Raji (cell line): ENCODE data around the gene SCN5A.

Experiments
- POLR2A ChIP-seq: IDR thresholded peaks from 2 replicates; pipeline ENCODE4 v1.6.1; 2011; ENCODE audit warnings: low read depth, low read length, control low read depth; ENCODE audit not compliant: insufficient read depth

SCN5A gene

DNA sequence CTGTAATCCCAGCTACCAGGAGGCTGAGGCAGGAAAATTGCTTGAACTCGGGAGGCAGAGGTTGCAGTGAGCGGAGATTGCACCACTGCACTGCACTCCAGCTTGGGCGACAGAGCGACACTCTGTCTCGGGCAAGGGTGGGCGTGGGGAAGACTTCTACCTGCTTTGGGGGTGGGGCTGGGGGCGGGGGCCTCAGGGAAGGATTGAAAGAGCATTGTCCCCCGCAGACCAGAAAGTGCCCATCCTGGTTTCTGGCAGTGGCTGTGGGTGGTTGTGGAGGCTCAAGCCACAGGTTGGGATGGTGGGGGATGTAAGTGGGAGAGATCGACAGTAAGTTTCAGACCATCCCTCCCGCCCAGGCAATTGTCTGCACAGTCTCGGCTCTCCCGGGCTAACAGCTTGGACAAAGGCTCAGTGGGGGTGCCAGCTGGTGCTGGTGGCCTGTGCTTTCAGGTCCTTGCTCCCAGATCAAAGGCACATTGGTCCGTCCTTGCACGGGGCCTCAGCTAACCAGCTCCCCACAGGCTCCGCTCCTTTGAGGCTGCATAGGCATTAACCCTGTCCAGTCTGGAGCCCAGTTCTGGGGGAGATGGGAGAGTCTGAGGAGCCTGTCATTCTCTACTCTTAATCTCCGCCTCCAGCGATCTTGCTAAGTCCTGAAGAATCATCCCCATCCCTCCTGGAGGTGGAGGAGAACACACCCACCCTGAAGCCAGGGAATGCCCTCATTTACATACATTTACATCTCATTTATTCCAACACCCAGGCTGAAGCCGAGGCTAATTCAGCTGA, 8.6 kb downstream of the SCN5A start:
- no peak for TF ChIP-seq POLR2A

DNA sequence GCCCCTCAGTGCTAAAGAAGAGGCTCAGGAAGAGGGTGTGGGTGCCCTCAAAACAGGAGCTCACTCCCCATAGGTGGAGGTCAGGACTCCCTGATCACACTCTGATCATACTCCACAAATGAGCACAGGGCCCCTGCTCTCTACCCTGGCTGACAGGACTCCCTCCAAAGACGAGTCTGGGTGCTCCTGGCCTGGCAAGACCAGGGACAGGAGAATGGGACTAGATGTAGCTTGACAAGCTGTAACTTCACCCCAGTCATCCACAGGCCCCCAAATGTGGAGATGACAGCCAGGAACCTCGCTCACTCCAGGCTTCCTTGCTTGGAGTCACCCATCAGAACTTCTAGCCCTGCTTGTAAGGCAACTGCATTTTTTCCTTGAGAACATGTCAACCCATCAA, 11.1 kb downstream of the SCN5A start:
- no peak for TF ChIP-seq POLR2A

DNA sequence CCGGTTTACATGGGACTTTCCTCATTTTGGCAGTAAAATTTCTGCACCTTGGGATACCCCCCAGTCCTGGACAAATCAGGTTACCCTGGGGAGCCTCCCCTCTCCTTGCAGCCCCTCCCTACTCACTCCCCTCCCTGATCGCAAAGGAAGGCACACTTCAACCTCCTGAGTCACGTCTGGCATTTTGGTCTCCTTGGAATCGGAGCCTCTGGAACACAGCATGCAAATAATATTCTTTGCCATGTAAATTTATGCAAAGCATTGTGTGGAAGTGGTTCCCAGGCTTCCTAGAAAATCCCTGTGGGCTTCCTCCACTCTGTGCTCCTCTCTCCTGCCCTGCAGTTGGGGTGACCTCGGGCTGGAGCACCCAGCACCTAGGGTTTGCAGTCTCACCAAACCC, 11.6 kb downstream of the SCN5A start:
- TF ChIP-seq POLR2A: no peak

DNA sequence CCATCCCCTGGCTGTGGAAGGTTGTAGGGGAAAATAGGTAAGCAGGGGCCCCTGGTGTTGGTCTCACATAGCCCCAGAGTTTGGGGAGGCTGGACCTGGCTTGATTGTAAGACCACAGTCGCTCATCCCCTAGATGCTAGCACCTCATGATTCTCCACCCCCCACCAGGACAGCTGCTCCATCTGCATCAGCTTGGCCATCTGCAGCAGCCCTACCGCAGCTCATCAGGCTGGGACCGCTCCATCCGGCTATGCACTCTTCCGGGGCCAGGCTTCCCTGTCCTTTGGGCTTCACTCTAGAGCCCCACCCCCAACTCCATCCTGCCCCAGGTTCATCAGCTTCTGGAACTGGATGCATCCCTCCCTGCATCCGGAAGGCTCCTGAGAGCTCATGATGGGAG, 12.6 kb downstream of the SCN5A start:
- TF ChIP-seq POLR2A: no peak

DNA sequence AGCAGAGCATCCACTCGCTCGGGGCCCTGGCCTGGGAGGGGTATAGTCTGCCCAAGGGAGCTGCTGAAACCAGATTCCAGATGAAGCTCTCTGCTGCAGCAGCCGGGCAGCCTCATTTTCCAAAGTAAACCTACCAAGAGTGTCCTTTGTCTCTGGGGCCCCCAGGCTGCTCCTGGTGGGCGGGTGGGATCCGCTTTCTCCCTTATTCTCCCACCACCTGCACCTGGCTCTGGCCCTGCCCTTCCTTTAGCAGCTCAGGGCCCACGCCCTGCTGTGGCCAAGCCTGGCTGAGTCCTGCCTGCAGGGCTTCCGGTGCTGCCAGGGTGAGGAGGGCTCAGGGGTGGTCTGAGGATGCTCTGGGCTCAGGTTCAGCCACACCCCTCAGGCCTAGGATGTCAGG, 13.0 kb downstream of the SCN5A start:
- TF ChIP-seq POLR2A: no peak

DNA sequence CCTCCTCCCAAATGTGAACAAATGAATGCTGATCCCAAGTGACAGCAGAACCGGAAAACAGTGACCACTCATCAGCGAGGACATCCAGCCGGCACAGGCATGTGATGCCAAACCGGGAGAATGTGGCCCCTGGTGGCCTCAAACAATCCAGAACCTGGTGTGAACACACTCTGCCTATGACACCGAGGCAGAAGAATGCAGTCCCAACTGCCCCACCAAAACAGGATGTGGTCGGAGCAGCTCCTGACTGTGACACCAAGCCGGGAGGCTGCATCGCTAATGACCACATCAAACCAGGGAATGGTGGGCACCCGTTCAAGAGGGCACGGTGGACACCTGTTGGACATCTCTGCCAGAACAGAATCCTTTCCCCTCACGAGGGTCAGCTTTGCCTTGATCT, 15.4 kb downstream of the SCN5A start:
- no peak for TF ChIP-seq POLR2A

DNA sequence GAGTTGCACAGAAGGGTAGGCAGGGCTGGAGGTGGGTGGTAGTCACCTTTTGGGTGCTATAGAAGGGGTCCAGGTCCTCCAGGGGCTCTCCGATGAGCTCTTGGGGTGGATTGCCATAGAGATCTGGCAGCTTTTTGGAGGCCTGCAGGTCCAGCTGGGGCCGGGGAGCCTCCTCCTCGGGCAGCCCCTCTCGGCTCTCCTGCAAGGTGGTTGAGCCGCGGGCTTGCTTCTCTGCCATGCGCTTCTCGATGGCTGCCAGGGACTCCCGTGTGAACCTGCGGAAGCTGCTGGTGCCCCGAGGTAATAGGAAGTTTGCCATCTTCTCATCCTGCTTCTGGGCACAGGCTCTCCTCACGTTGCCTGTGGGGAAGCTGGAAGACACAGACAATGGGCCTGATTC, 16.5 kb downstream of the SCN5A start:
- no peak for TF ChIP-seq POLR2A

DNA sequence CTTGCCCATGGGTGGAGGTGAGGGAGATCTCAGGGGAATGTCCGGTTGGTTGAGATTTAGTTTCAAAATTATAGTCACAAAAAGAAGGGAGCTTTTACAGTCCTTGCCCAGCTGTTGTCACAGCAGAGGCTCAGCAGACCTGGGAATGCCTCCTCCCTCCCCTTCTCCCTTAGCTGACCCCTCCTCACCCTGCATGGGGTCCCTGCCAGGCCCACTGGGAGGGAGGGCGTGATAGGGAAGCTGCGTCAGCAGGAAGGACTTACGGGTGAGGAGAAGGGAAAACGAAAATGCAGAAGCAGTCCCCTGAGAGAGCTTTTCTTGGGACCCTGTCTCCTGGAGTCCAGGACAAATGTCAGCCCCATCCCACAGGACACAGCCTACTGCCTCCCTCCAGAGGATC, 18.9 kb downstream of the SCN5A start:
- no peak for TF ChIP-seq POLR2A

DNA sequence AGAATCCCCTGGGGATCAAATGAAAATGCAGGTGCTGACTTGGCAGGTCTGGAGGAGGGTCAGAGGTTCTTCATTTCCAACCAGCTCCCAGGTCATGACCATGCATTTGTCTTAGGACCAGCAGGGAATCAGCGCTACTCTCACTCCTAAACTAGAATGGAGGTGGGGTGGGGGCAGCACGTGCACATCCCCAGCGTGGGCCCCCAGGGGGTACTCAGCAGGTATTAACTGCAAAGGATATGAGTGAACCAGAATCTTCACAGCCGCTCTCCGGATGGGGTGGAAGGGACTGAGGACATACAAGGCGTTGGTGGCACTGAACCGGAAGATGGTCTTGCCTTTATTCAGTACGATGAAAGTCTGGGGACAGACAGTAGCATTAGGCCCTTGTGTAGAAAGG, 19.4 kb downstream of the SCN5A start:
- no peak for TF ChIP-seq POLR2A

DNA sequence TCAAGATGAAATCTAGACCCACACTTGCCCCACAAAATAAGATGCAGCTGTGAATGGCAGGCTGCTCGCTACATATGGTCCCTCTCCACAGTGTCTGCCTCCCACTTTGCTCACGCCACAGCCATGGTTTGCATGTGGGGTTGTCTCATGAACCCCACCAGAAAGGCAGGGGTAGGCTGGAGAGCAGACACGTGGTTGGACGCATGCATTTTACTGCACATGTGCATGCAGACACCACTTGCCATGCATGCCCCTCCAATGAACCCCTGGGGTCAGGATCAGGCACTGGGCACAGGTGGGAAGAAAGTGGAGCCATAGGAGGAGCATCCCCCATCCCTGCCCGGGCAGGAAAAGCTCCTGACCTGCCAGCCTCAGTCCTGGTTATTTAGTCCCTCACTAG, 20.7 kb downstream of the SCN5A start:
- no peak for TF ChIP-seq POLR2A

DNA sequence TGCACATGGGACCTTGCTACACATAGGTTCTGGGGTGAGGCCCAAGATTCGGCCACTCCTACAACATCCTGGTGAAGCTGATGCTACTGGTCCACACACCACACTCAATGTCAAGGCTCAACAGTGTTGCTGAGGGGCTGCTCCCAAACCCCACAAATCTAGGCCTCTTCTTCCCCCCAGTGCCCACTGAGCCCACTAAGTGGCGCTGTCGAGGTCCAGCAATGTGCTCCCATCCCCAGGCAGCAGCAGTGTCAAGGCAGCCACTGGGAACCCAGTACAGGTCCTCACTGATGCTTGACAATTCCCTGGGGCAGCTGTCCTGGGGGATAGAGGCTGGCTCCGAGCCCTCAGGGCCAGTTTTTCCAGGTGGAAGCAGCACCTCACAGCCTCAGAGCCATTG, 21.5 kb downstream of the SCN5A start:
- TF ChIP-seq POLR2A: no peak

DNA sequence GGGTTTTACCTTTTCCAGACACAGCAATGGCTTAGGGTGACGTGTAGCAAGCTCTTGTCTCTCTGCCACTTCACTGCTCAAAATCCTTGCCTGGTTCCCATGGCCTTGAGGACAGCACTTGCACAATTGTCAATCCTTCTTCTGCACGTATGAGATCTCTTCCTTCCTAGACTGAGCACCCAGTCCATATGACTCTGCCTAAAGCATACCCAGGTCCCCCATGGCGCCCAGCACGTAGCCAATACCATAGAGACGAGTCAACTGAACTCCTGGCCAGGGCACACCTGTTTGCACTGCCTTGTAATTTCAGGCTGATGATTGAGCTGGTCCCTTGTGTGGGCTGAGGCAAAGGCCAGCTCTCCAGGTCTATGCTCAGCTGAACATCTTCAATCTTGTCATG, 23.3 kb downstream of the SCN5A start:
- no peak for TF ChIP-seq POLR2A

DNA sequence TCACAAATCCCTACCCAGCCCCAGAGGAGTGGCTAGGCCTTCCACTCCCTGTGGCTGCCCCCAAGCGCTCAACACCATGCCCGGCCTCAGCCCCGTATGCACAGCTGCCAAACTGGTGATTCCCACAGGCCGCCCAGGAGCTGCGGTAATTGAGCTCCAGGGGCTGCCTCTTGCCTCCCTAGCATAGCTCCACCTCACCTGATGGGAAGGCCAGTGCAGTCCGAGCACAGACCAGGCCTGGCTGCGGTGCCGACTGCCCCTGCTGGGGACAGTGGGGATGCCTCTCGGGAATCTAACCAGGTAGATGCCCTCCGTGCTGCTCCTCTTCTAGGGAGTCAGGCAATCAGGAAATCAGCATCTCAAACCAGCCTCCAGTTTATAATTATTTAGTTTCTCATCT, 25.9 kb downstream of the SCN5A start:
- no peak for TF ChIP-seq POLR2A

DNA sequence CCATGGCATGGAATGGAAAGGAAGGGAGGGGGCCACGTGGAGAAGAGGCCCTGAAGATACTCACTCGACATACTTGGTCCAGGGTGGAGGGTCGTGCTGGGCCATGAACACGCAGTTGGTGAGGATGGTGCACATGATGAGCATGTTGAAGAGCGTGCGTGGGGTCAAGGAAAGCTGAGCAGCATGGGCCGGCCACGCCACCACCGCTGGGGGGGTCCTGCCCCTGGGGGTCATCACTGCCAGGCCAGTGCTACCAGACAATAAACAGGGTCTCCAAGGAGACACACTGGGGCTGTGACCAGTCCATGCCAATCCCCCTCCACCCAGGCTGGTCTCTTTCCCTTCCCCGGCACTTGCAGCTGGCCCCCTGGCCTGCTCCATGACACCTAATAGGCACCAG, 27.2 kb downstream of the SCN5A start:
- TF ChIP-seq POLR2A: no peak

DNA sequence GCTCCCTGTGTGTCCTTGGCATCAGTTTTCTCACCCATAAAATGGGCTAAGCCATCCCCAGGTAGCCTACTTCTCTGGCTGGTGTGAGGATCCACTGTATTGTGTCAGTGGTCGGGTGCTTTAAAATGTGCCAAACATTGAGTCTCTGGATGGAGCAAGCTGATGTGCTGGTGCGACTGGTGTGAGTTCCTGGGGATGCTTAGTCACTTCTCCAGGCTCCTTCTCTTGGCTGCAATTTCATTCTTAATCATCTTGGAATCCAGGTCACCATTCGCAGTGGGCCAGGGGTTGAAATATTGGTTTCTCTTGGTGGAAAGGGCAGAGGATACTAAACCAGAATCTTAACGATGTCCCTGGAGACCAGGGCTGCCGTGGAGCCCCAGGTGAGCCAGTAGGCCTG, 29.3 kb downstream of the SCN5A start:
- no peak for TF ChIP-seq POLR2A

DNA sequence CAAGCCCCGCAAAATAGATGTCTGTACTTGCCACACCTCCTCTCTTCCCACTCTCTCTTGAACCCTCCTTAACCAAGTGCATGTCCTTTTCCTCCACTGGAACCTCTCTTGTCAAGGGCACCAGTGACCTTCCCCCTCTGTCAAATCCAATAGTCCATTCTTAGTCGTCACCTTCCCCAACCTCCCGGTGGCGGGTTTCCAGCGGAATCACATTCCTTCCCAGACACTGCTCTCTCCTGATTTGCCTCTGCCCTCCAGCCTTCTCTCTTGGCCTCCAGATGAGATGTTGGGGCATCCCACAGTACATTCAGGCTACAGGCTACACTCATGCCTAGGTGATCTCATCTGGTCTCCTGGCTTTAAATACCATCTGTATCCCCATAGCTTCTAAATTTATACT, 31.1 kb downstream of the SCN5A start:
- TF ChIP-seq POLR2A: no peak

DNA sequence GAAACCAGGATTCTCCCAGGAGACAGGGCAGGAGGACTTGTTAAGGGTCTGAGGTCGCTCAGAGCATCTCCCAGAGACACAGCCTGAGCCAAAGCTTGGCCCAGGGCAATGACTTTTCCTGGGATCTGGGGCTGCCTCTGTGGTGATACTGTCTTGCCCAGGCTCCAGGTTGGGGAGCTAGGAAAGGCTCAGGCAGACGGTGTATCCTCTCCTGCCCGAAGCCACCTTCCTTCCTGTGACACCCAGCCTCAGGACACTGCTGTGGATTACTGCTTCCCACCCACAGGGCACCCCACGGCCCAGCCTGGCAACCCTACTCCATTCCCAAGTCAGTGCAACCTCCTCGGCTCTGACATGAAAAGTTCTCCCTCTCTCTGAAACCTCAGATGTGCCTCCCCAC, 31.9 kb downstream of the SCN5A start:
- TF ChIP-seq POLR2A: no peak
